GM19395 (cell line): ENCODE results near the gene KLHDC4.
"Not testable (repeated sequence)": the region's sequence is repeated elsewhere in the genome, so short reads cannot be mapped to it uniquely, and the experiment has no call there.

Source experiments
- ATAC-seq: cut with Tn5 transposase; IDR thresholded peaks from one replicate; pipeline ENCODE4 v1.9.1; 2021; ENCODE audit warnings: mild to moderate bottlenecking, moderate library complexity; ENCODE audit not compliant: unreplicated experiment

The KLHDC4 gene

GRCh38 chr16:87722590-87723225 is 43.1 kb downstream of the KLHDC4 start:
- ATAC-seq = no peak

GRCh38 chr16:87721622-87722585 is 43.9 kb downstream of the KLHDC4 start:
- no peak for ATAC-seq

GRCh38 chr16:87720446-87720845 is 45.3 kb downstream of the KLHDC4 start:
- no peak for ATAC-seq

DNA sequence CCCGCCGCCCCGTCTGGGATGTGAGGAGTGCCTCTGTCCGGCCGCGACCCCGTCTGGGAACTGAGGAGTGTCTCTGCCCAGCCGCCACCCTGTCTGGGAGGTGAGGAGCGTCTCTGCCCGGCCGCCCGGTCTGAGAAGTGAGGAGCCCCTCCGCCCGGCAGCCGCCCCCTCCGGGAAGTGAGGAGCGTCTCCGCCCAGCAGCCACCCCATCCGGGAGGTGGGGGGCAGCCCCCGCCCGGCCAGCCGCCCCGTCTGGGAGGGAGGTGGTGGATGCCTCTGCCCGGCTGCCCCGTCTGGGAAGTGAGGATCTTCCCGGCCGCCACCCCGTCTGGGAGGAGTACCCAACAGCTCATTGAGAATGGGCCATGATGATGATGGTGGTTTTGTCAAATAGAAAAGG is 47.0 kb downstream of the KLHDC4 start:
- ATAC-seq = not testable (repeated sequence)

DNA sequence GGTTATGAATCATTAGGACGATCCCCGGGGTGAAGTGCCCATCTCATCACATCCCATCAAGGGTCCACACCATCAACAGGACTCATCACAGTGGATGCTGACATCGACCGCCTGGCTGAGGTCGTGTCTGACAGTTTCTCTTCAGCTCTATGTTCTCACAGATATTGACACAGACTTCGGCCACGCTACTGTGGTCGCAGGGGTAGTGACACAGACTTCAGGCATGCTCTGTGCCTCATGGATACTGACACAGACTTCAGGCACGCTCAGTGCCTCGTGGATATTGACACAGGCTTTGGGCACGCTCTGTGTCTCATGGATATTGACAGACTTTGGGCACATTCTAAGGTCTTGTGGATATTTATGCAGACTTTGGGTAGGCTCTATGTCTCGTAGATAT is 50.1 kb downstream of the KLHDC4 start:
- no peak for ATAC-seq

GRCh38 chr16:87715231-87715630 is 50.6 kb downstream of the KLHDC4 start:
- ATAC-seq = no peak

- ATAC-seq = no peak
Observed at GRCh38 chr16:87713451-87714229, 52.1 kb downstream of the KLHDC4 start.

DNA sequence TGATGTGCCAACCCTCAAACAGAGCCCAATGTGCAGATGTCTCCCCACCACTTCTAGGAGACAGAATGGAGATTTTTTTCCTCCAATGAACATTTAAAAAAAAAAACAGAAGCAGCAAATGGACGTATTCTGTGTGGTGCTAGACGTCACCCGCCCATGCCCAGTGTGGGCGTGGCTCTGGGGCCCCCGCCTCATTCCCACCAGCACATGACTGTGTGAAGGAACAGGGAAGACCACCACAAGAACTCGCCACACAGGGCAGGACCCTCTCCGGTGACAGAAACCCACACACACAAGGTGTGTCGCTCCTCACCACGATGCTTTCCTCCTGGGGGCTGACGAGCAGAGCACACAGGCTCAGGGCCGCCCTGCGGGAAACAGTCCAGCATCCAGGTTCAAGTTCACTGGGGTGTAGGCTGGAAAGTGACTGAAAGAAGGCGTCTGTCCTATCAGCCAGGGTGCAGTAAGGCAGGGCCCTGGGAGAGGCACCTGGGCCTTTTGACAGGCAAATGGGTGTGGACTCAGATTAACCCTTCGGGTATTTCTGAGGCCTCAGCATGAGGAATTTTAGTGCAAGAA is 53.5 kb downstream of the KLHDC4 start:
- ATAC-seq = no peak

DNA sequence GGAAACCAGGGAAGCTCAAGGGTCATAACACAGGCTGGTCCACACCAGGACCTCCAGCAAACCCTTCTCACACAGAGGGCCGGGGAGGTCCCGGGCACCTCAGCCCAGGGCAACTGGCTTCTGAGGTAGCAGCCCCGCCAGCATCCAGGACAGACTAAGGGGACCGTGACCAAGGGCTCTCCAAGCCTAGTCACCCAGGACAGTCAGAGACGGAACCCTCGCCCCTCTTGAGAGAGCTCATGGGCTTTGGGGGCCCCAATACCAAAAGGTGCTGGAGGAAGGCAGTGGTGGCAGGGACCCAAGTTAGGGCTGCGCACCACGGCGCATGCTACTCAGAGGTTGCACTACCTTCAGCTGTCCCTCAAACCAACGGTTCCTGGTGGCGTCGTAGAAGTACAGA is 54.9 kb downstream of the KLHDC4 start:
- no peak for ATAC-seq

DNA sequence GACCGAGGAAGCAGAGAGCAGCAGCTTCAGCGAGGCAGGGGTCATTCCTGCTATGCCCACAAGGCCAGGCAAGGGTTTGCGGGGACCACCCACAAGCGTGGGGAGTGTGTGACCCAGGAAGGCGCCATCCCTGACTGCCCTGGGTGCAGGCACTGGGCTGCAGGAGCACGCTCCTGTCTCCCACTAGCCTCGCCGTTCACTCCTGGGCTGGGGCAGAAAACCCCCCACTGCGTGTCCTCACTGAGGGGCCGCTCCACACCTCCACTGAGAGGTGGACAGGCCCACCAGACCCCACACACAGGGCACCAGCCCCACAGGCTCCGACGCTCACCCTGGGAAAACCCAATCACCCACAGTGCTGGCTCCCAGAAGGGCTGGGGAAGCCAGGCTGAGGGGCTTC is 56.1 kb downstream of the KLHDC4 start:
- no peak for ATAC-seq

GRCh38 chr16:87708881-87709638 is 56.7 kb downstream of the KLHDC4 start:
- no peak for ATAC-seq

- no peak for ATAC-seq
Observed at GRCh38 chr16:87707714-87708580, 57.8 kb downstream of the KLHDC4 start.

GRCh38 chr16:87707097-87707496 is 58.7 kb downstream of the KLHDC4 start:
- no peak for ATAC-seq

GRCh38 chr16:87706278-87707000 is 59.3 kb downstream of the KLHDC4 start:
- ATAC-seq = no peak

DNA sequence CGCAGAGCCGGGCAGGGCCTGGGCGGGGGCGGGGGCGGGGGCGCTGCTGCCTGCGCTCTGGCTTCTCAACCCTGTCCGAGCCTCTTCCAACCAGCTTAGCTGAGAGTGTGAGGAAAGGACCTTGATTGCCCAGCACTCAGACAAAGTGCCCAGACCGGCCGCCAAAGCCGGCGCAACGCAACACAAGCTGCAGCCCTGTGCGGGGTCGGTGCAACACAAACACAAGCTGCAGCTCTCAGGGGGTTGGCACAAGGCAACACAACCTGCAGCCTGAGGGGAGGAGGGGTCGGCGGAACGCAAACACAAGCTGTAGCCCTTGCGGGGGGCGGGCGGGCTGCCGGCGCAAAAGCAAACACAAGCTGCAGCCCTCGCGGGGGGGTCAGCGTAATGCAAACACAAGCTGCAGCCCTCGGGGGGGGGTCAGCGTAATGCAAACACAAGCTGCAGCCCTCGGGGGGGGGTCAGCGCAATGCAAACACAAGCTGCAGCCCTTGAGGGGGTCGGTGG is 60.0 kb downstream of the KLHDC4 start:
- ATAC-seq = no peak

DNA sequence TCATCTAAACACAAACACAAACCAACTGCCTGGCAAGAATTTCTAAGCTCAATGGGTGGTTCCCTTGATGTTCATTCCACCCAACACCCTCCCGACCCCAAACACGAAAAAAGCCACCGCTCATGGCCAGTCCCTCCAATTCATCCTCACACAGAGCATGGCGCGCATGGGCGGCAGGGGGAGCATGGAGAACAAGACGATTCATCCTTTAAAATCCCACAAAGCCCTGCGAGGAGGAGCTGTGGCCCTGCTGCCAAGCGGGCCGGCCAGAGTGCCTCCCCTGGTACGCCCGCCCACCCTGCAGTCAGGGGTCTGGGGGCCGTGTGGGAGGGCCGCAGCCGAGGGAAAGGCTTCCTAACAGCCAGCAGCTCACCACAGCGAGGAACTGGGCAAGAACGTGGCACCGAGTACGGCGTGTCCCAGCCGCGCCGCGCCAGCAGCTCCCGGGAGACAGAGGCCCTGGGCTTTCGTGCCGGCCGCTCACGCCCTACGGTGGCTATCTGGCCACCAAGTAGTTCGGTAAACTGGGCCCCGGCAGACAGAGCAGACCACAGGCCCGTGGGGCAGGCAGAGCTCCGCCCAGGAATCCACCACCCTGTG is 60.9 kb downstream of the KLHDC4 start:
- ATAC-seq = no peak

DNA sequence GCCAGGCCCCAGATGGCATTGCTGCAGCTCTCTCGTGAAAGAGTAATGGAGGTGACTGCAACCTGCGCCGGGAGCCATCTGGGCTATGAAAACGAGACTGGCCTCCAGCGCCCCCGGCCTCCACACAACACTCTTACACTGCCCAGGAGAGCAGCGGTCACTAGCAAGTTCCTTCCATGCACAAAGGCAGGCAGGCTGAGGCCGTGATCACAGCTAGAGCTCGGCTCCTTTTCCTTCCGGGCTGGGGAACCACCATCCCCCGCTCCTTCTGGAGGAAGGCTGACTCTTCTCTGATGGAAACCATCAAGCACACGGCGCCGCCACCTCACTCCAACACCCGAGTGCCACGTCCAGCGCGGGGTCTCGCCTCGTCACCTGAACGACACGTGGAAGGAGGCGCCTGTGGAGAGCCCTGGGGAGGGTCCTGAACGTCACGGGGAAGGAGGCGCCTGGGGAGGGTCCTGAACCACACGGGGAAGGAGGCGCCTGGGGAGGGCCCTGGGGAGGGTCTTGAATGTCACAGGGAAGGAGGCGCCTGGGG is 61.9 kb downstream of the KLHDC4 start:
- ATAC-seq = no peak

- no peak for ATAC-seq
Observed at GRCh38 chr16:87703071-87703470, 62.7 kb downstream of the KLHDC4 start.
